Measurements from ENCODE around the gene CLCA1. TPM values are rescaled to one million over a fixed set of nuclear protein-coding genes. Genes with fewer than 3 reads are reported as not detected.

CLCA1 gene
- total RNA-seq, 2 donors from 2014 or later: not detected

DNA sequence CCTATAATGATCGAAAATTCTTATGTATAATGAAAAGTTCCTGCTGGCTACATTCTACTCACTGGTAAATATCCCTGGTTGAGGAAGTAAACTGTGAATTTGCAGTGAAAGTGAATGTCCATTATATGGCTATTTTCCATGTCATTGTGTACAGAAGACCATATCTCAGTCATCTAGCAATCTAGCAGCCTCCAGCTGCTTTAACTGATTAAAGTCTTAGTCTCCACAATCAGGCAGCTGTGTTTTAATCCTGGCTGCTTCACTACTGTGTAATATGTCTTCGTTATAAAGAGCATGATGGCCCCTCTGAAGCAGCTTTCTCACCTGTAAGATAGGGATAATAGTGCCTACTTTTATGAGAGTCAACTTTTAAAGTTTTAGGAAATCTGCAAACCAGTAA, 33.4 kb upstream of the CLCA1 start:
- no peak for TF ChIP-seq POLR2A (IDR thresholded peaks at IDR 0.05)
- TF ChIP-seq, protein P1, sequence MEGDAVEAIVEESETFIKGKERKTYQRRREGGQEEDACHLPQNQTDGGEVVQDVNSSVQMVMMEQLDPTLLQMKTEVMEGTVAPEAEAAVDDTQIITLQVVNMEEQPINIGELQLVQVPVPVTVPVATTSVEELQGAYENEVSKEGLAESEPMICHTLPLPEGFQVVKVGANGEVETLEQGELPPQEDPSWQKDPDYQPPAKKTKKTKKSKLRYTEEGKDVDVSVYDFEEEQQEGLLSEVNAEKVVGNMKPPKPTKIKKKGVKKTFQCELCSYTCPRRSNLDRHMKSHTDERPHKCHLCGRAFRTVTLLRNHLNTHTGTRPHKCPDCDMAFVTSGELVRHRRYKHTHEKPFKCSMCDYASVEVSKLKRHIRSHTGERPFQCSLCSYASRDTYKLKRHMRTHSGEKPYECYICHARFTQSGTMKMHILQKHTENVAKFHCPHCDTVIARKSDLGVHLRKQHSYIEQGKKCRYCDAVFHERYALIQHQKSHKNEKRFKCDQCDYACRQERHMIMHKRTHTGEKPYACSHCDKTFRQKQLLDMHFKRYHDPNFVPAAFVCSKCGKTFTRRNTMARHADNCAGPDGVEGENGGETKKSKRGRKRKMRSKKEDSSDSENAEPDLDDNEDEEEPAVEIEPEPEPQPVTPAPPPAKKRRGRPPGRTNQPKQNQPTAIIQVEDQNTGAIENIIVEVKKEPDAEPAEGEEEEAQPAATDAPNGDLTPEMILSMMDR (IDR thresholded peaks at IDR 0.05): no peak
- DNase-seq (no peak), ATAC-seq (no peak)
- Histone ChIP-seq H3K4me1 (no peaks in the 10 kb centered on the region), H3K9me3 (no peaks in the 10 kb centered on the region), H3K27me3 (no peaks in the 10 kb centered on the region), H3K4me3 (no peak overlapping the region), H3K27ac (no peak overlapping the region), H3K36me3 (replicated peaks in 1 of 2; ENCODE audit: insufficient read depth in 1 of 2, low read depth in 2 of 2) (no peaks in the 10 kb centered on the region)
- intact Hi-C loops (cut with DNase I): no loop called here
- 24 to 30% methylated on average over 2 of the region's 2 CpGs for WGBS, 2 donors

DNA sequence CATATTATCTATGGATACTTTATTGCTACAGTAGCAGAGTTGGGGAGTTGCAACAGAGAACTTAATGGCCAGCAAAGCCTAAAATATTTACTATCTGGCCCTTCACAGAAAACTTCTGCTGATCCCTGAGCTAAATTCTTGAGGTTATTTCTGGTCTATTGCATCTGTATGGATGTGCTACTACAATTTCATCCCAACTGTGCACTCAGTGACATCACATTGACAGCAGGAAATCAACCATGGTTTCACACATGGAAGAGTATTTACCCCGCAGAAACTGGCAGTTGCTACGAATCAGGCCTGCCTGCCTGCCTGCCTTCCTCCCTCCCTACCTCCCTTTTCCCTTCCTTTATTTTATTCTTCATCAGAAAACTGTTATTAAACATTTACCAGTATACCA, 32.7 kb upstream of the CLCA1 start:
- 67 to 84% methylated on average over 2 of the region's 2 CpGs for WGBS, 2 donors
- no peaks in the 10 kb centered on the region for H3K4me1 ChIP-seq
- intact Hi-C loops (cut with DNase I): no loop called here
- H3K9me3 ChIP-seq: no peaks in the 10 kb centered on the region
- no peak overlapping the region for H3K4me3 ChIP-seq
- H3K27ac ChIP-seq: no peak overlapping the region
- H3K27me3 ChIP-seq: no peaks in the 10 kb centered on the region
- DNase-seq (no peak), ATAC-seq (no peak)
- TF ChIP-seq, protein P1 (IDR thresholded peaks at IDR 0.05): no peak
- no peak for TF ChIP-seq POLR2A (IDR thresholded peaks at IDR 0.05)
- no peaks in the 10 kb centered on the region for H3K36me3 ChIP-seq (replicated peaks in 1 of 2; ENCODE audit: insufficient read depth in 1 of 2, low read depth in 2 of 2)

DNA sequence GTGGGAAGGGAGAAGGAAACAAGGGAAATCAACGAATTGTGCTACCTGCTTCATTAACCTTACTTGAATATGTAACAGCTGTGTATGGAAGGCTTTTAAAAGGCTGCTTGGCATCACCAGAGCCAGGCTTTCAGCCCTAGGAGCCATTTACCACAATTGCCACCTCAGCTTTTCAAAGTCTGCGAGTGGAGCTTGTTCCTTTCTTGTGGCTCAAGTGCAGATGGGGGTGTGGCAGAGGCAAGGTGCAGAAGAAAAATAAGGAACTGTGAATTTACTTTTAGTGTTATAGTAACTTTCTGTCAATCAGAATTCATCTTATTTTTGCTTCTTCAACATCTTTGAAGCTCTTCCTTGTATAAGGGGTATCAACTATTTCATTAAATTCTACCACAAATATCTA, 27.1 kb upstream of the CLCA1 start:
- Histone ChIP-seq H3K36me3 (replicated peaks in 1 of 2; ENCODE audit: insufficient read depth in 1 of 2, low read depth in 2 of 2) (no peaks in the 10 kb centered on the region), H3K9me3 (no peaks in the 10 kb centered on the region), H3K4me3 (no peak overlapping the region), H3K27ac (no peak overlapping the region), H3K4me1 (no peaks in the 10 kb centered on the region), H3K27me3 (no peaks in the 10 kb centered on the region)
- 47 to 52% methylated on average over 2 of the region's 2 CpGs for WGBS, 2 donors
- no peak for DNase-seq
- intact Hi-C loops (cut with DNase I): no loop called here
- ATAC-seq: no peak
- TF ChIP-seq, protein P1 (IDR thresholded peaks at IDR 0.05): no peak
- TF ChIP-seq POLR2A (IDR thresholded peaks at IDR 0.05): no peak

DNA sequence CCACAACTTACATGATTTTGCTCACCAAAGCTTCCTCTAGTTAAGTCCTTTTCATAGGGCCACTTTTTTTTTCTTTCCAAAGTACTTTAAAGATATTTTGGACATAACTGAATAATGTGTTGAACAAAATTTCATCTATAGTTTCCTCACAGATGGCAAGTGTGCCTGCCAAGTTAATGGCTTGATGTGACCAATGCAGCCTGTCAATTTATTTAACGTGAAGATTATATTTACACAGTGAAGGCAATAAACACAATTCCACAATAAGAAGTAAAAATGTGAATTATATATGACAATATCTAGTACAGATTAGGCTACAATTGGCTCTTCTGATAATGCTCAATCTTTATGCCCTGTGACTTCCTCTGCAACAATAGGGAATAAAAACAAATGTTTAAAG, 26.7 kb upstream of the CLCA1 start:
- no peak for ATAC-seq

GRCh38 chr1:86445919-86446318, 22.8 kb upstream of the CLCA1 start:
- Histone ChIP-seq H3K27me3 (no peaks in the 10 kb centered on the region), H3K4me1 (no peaks in the 10 kb centered on the region), H3K27ac (no peak overlapping the region), H3K9me3 (no peaks in the 10 kb centered on the region), H3K4me3 (no peak overlapping the region), H3K36me3 (replicated peaks in 1 of 2; ENCODE audit: insufficient read depth in 1 of 2, low read depth in 2 of 2) (no peaks in the 10 kb centered on the region)
- TF ChIP-seq, protein P1 (IDR thresholded peaks at IDR 0.05): no peak
- no peak for TF ChIP-seq POLR2A (IDR thresholded peaks at IDR 0.05)
- 85 to 93% methylated on average over 1 of the region's 1 CpG for WGBS, 2 donors
- DNase-seq (no peak), ATAC-seq (no peak)
- intact Hi-C loops (cut with DNase I): no loop called here

More for the DNA sequence above, 26.7 kb upstream of the CLCA1 start:
- TF ChIP-seq POLR2A (IDR thresholded peaks at IDR 0.05): no peak
- TF ChIP-seq, protein P1 (IDR thresholded peaks at IDR 0.05): no peak
- Histone ChIP-seq H3K4me3 (no peak overlapping the region), H3K36me3 (replicated peaks in 1 of 2; ENCODE audit: insufficient read depth in 1 of 2, low read depth in 2 of 2) (no peaks in the 10 kb centered on the region), H3K27me3 (no peaks in the 10 kb centered on the region), H3K4me1 (no peaks in the 10 kb centered on the region), H3K27ac (no peak overlapping the region), H3K9me3 (no peaks in the 10 kb centered on the region)
- intact Hi-C loops (cut with DNase I): no loop called here
- 35 to 42% methylated on average over 1 of the region's 1 CpG for WGBS, 2 donors
- no peak for DNase-seq
